Liver (tissue), 9 donors: ENCODE measurements around the gene LHCGR. TPM values are rescaled to one million over a fixed set of nuclear protein-coding genes. Genes with fewer than 3 reads are reported as not detected.

Source experiments
- DNase-seq: peaks from one replicate; pipeline ENCODE4 v3.0.0-alpha.2; 2017; ENCODE audit warnings: low spot score
- H3K27ac ChIP-seq, 2 donors: one replicate each; pipeline ENCODE4 v1.7.0; 2013; ENCODE audit warnings: inconsistent platforms in 2 of 2, low read length in 2 of 2, control low read depth in 1 of 2, low read depth in 1 of 2, mild to moderate bottlenecking in 1 of 2
- H3K27me3 ChIP-seq, 4 donors: one replicate each; pipeline versions ENCODE4 v1.6.1 to v1.7.0; 2013; ENCODE audit warnings: low read length in 3 of 4, inconsistent platforms in 1 of 4, mild to moderate bottlenecking in 1 of 4, moderate library complexity in 1 of 4; ENCODE audit not compliant: control insufficient read depth in 4 of 4, insufficient read depth in 4 of 4
- H3K36me3 ChIP-seq, 4 donors: one replicate each; pipeline versions ENCODE4 v1.6.1 to v1.7.0; 2013; ENCODE audit warnings: low read length in 3 of 4, mild to moderate bottlenecking in 3 of 4, low read depth in 1 of 4, moderate library complexity in 1 of 4; ENCODE audit not compliant: control insufficient read depth in 4 of 4, insufficient read depth in 3 of 4
- H3K4me1 ChIP-seq, 4 donors: one replicate each; pipeline versions ENCODE4 v1.6.1 to v1.7.0; 2013; ENCODE audit warnings: low read length in 3 of 4, mild to moderate bottlenecking in 3 of 4, moderate library complexity in 1 of 4; ENCODE audit not compliant: control insufficient read depth in 4 of 4, insufficient read depth in 4 of 4
- H3K4me3 ChIP-seq, 3 donors: one replicate each; pipeline versions ENCODE4 v1.6.1 to v1.7.0; 2013; ENCODE audit warnings: low read length in 3 of 3, control low read depth in 1 of 3, low read depth in 1 of 3, mild to moderate bottlenecking in 1 of 3
- H3K9ac ChIP-seq, 2 donors: one replicate each; pipeline ENCODE4 v1.7.0; 2013; ENCODE audit warnings: low read length in 2 of 2, mild to moderate bottlenecking in 2 of 2, moderate library complexity in 2 of 2, control low read depth in 1 of 2, low read depth in 1 of 2
- H3K9me3 ChIP-seq, 4 donors: one replicate each; pipeline versions ENCODE4 v1.6.1 to v1.7.0; 2013; ENCODE audit warnings: low read length in 3 of 4; ENCODE audit not compliant: control insufficient read depth in 4 of 4
- ATF3 ChIP-seq: IDR thresholded peaks from 2 replicates; pipeline ENCODE4 v1.6.1; 2016; ENCODE audit warnings: antibody characterized with exemption
- EGR1 ChIP-seq, 2 donors: IDR thresholded peaks; 2 replicates each; pipeline ENCODE4 v1.6.1; 2016 to 2018; ENCODE audit warnings: antibody characterized with exemption in 2 of 2, low read depth in 2 of 2
- FOXA1 ChIP-seq: IDR thresholded peaks from 2 replicates; pipeline ENCODE4 v1.6.1; 2016; ENCODE audit warnings: antibody characterized with exemption
- FOXA2 ChIP-seq: IDR thresholded peaks from 2 replicates; pipeline ENCODE4 v1.6.1; 2016; ENCODE audit warnings: antibody characterized with exemption
- GABPA ChIP-seq, 2 donors: IDR thresholded peaks in 1 of 2; conservative IDR thresholded peaks in 1 of 2; 2 replicates each; pipeline ENCODE4 v1.6.1; 2016; ENCODE audit warnings: antibody characterized with exemption in 2 of 2, mild to moderate bottlenecking in 1 of 2, moderate library complexity in 1 of 2
- HNF4A ChIP-seq, 2 donors: conservative IDR thresholded peaks; 2 replicates each; pipeline ENCODE4 v1.6.1; 2016; ENCODE audit warnings: antibody characterized with exemption in 2 of 2, mild to moderate bottlenecking in 2 of 2
- HNF4G ChIP-seq: IDR thresholded peaks from 2 replicates; pipeline ENCODE4 v1.6.1; 2016; ENCODE audit warnings: antibody characterized with exemption
- MAX ChIP-seq: IDR thresholded peaks from 2 replicates; pipeline ENCODE4 v1.6.1; 2016; ENCODE audit warnings: antibody characterized with exemption
- NR2F2 ChIP-seq: IDR thresholded peaks from 2 replicates; pipeline ENCODE4 v1.6.1; 2016; ENCODE audit warnings: antibody characterized with exemption
- RAD21 ChIP-seq, 2 donors: IDR thresholded peaks; 2 replicates each; pipeline ENCODE4 v1.6.1; 2016; ENCODE audit warnings: antibody characterized with exemption in 2 of 2, mild to moderate bottlenecking in 2 of 2
- REST ChIP-seq: IDR thresholded peaks from 2 replicates; pipeline ENCODE4 v1.6.1; 2016; ENCODE audit warnings: antibody characterized with exemption, mild to moderate bottlenecking
- RXRA ChIP-seq, 2 donors: IDR thresholded peaks; 2 replicates each; pipeline ENCODE4 v1.6.1; 2017 to 2018; ENCODE audit warnings: antibody characterized with exemption in 2 of 2, mild to moderate bottlenecking in 1 of 2
- SP1 ChIP-seq: IDR thresholded peaks from 2 replicates; pipeline ENCODE4 v1.6.1; 2018; ENCODE audit warnings: antibody characterized with exemption, mild to moderate bottlenecking
- TAF1 ChIP-seq: conservative IDR thresholded peaks from 2 replicates; pipeline ENCODE4 v1.6.1; 2016; ENCODE audit warnings: antibody characterized with exemption, mild to moderate bottlenecking
- YY1 ChIP-seq: IDR thresholded peaks from 2 replicates; pipeline ENCODE4 v1.6.1; 2016; ENCODE audit warnings: antibody characterized with exemption, mild to moderate bottlenecking
- WGBS: extraction: QIAGEN DNeasy Blood & Tissue Kit; methylation state at CpG from one replicate; pipeline ENCODE4 v1.1.7; 2013; 5-methylcytosine and 5-hydroxymethylcytosine counted together
- polyA plus RNA-seq, 2 donors: library from polyadenylated mRNA; stranded (reverse) in 1 of 2; unstranded in 1 of 2; fragments of 200-250 nt in 1 of 2; fragments of >200 nt in 1 of 2; fragmentation: Nextera tagmentation in 1 of 2; extraction: Ambion mirVana in 1 of 2; gene quantifications; one replicate each; pipeline versions ENCODE4 v1.2.1 to v1.2.3, GENCODE V29; 2013 to 2015
- total RNA-seq, 2 donors: library from RNA; depleted of rRNA; stranded (reverse); fragments of >200 nt; gene quantifications; one replicate each; pipeline ENCODE4 v1.2.3, GENCODE V29; 2014
- TF ChIP-seq, protein P1 (sequence below): IDR thresholded peaks from 2 replicates; pipeline ENCODE4 v1.6.1; 2016; ENCODE audit warnings: antibody characterized with exemption
- TF ChIP-seq, protein P2 (sequence below): fragments of 150-350 bp; IDR thresholded peaks from 2 replicates; pipeline ENCODE4 v1.5.1; 2017; ENCODE audit warnings: improper control_type of control experiment, low read depth, low read length; ENCODE audit not compliant: missing input control
- donor health status: healthy.
- donor health status: healthy.
- donor health status: healthy.
- donor health status: healthy.
- donor health status: healthy.

Gene LHCGR
- total and polyA plus RNA-seq, 4 donors: not detected

GRCh38 chr2:48790407-48791170 is 35.1 kb upstream of the LHCGR start:
- peaks cover 0 to 3% (median 0%) of the 10 kb centered on the region in 4 donors for H3K27me3 ChIP-seq
- no peaks in the 10 kb centered on the region for H3K4me1 ChIP-seq
- H3K36me3 ChIP-seq: no peaks in the 10 kb centered on the region
- TF ChIP-seq SP1 (no peak), EGR1 (IDR thresholded peaks at IDR 0.05; ENCODE audit: low read depth in 2 of 2) (no peak), RXRA (IDR thresholded peaks at IDR 0.05) (no peak), ATF3 (no peak), MAX (no peak), RAD21 (IDR thresholded peaks at IDR 0.05) (no peak), FOXA2 (no peak), FOXA1 (no peak), GABPA (IDR thresholded peaks at IDR 0.05 in 1 of 2, conservative IDR thresholded peaks at IDR 0.05 in 1 of 2) (no peak), HNF4A (conservative IDR thresholded peaks at IDR 0.05) (no peak)
- TF ChIP-seq, protein P1, sequence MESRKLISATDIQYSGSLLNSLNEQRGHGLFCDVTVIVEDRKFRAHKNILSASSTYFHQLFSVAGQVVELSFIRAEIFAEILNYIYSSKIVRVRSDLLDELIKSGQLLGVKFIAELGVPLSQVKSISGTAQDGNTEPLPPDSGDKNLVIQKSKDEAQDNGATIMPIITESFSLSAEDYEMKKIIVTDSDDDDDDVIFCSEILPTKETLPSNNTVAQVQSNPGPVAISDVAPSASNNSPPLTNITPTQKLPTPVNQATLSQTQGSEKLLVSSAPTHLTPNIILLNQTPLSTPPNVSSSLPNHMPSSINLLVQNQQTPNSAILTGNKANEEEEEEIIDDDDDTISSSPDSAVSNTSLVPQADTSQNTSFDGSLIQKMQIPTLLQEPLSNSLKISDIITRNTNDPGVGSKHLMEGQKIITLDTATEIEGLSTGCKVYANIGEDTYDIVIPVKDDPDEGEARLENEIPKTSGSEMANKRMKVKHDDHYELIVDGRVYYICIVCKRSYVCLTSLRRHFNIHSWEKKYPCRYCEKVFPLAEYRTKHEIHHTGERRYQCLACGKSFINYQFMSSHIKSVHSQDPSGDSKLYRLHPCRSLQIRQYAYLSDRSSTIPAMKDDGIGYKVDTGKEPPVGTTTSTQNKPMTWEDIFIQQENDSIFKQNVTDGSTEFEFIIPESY: no peak
- WGBS: 75% methylated on average over 13 of the region's 13 CpGs
- H3K9ac ChIP-seq: no peak overlapping the region
- DNase-seq: no peak
- no peak overlapping the region for H3K27ac ChIP-seq
- H3K9me3 ChIP-seq: no peaks in the 10 kb centered on the region
- H3K4me3 ChIP-seq: no peak overlapping the region

- DNase-seq: no peak
- WGBS: 78% methylated on average over 8 of the region's 8 CpGs
- H3K9me3 ChIP-seq: no peaks in the 10 kb centered on the region
- H3K4me3 ChIP-seq: no peak overlapping the region
- no peak overlapping the region for H3K9ac ChIP-seq
- peaks cover 0 to 3% (median 0%) of the 10 kb centered on the region in 4 donors for H3K27me3 ChIP-seq
- no peaks in the 10 kb centered on the region for H3K36me3 ChIP-seq
- no peaks in the 10 kb centered on the region for H3K4me1 ChIP-seq
- H3K27ac ChIP-seq: no peak overlapping the region
- TF ChIP-seq REST (no peak), RXRA (IDR thresholded peaks at IDR 0.05) (no peak), EGR1 (IDR thresholded peaks at IDR 0.05; ENCODE audit: low read depth in 2 of 2) (no peak), FOXA2 (no peak), RAD21 (IDR thresholded peaks at IDR 0.05) (no peak), FOXA1 (no peak), TAF1 (no peak), GABPA (IDR thresholded peaks at IDR 0.05 in 1 of 2, conservative IDR thresholded peaks at IDR 0.05 in 1 of 2) (no peak), YY1 (no peak), HNF4G (no peak), ATF3 (no peak), HNF4A (conservative IDR thresholded peaks at IDR 0.05) (no peak), NR2F2 (no peak), SP1 (no peak)
- TF ChIP-seq, protein P1: no peak
- TF ChIP-seq, protein P2, sequence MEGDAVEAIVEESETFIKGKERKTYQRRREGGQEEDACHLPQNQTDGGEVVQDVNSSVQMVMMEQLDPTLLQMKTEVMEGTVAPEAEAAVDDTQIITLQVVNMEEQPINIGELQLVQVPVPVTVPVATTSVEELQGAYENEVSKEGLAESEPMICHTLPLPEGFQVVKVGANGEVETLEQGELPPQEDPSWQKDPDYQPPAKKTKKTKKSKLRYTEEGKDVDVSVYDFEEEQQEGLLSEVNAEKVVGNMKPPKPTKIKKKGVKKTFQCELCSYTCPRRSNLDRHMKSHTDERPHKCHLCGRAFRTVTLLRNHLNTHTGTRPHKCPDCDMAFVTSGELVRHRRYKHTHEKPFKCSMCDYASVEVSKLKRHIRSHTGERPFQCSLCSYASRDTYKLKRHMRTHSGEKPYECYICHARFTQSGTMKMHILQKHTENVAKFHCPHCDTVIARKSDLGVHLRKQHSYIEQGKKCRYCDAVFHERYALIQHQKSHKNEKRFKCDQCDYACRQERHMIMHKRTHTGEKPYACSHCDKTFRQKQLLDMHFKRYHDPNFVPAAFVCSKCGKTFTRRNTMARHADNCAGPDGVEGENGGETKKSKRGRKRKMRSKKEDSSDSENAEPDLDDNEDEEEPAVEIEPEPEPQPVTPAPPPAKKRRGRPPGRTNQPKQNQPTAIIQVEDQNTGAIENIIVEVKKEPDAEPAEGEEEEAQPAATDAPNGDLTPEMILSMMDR: no peak
Observed at GRCh38 chr2:48787580-48787979, 32.1 kb upstream of the LHCGR start.
